ENCODE data around the gene MPHOSPH9.
"Not testable (repeated sequence)": the region's sequence is repeated elsewhere in the genome, so short reads cannot be mapped to it uniquely, and the experiment has no call there.

Gene MPHOSPH9

DNA sequence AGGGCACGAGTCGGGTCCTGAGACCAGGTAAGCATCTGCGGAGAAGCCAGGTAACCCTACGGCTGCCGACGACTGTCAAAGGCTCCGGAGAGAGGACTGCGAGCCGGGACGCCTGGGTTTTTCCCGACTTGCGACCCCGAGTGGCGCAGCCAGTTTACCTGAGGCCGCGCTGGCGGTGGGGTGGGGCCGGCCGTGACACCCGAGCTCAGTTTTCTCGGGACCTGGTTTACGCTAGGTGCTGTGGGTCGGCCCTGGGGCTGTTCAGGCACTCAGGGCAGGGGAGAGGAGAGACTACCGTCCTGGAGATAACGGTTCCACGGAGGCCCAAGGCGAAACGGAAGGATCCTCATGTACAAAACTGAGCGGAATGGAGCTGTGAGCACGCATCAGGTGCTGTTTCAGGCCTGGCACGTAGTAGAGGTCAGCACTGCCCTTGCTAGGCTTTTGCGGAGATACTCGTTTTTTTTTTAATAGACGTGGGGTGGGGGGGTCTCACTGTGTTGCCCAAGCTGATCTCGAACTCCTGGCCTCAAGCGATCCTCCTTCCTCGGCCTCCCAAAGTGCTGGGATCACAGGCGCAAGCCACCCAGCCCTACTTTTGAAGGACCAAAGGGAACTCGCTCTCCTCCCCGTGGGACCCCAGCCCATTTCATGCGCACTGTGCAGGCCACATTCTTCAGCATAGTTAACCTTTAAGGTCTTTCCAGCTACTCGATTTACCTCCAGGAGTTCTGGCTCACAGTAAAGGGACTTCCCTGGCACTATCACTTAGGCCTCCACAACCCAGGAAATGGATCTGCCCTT lies 766 bp upstream of the MPHOSPH9 start:
- H3K4me3 ChIP-seq (ENCODE audit: insufficient read length, low read depth) = peak overlapping the region; percentile 96
- H3K27me3 ChIP-seq (ENCODE audit: insufficient read depth, insufficient read length) = no peaks in the 10 kb centered on the region
- no peaks in the 10 kb centered on the region for H3K9me3 ChIP-seq (ENCODE audit: insufficient read depth, low read length)
- peaks cover 2% of the 10 kb centered on the region for H3K4me1 ChIP-seq (ENCODE audit: insufficient read depth, insufficient read length)
- DNase-seq (ENCODE audit: low read depth, low spot score) = no peak
- H3K9ac ChIP-seq (ENCODE audit: insufficient read length, low read depth) = peak overlapping the region; percentile 97
- TF ChIP-seq SUZ12 (IDR thresholded peaks at IDR 0.05; ENCODE audit: extremely low read depth, insufficient read depth, insufficient read length) (no peak), ZNF274 (IDR thresholded peaks at IDR 0.05; ENCODE audit: low read depth, low read length) (no peak)
- peaks cover 40% of the 10 kb centered on the region for H3K36me3 ChIP-seq (ENCODE audit: insufficient read depth, insufficient read length, low read length)

DNA sequence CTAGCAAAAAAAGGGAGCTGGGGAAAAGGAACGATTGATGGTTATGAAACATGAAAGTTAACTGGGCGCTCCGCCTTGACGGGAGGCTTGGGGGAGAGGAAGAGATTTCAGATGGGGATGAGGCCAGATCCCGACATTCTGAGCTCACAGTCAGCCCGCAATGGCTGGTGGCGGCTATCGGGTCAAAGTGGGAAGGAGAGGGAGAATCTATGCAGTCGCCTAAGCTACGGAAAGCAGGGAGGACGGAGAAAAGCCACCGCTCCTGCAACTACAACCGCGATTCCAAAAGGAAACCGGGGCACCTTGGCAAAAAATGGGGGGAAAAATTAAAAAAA lies 502 bp downstream of the MPHOSPH9 start:
- H3K4me1 ChIP-seq (ENCODE audit: insufficient read depth, insufficient read length) = peaks cover 2% of the 10 kb centered on the region
- peak overlapping the region; percentile 96 for H3K4me3 ChIP-seq (ENCODE audit: insufficient read length, low read depth)
- no peaks in the 10 kb centered on the region for H3K9me3 ChIP-seq (ENCODE audit: insufficient read depth, low read length)
- peaks cover 45% of the 10 kb centered on the region for H3K36me3 ChIP-seq (ENCODE audit: insufficient read depth, insufficient read length, low read length)
- no peak for DNase-seq (ENCODE audit: low read depth, low spot score)
- H3K27me3 ChIP-seq (ENCODE audit: insufficient read depth, insufficient read length) = no peaks in the 10 kb centered on the region
- peak overlapping the region; percentile 93 for H3K9ac ChIP-seq (ENCODE audit: insufficient read length, low read depth)
- TF ChIP-seq ZNF274 (IDR thresholded peaks at IDR 0.05; ENCODE audit: low read depth, low read length) (no peak), YY1 (IDR thresholded peaks at IDR 0.05; ENCODE audit: insufficient read depth, insufficient read length) (no peak), SUZ12 (IDR thresholded peaks at IDR 0.05; ENCODE audit: extremely low read depth, insufficient read depth, insufficient read length) (no peak)

DNA sequence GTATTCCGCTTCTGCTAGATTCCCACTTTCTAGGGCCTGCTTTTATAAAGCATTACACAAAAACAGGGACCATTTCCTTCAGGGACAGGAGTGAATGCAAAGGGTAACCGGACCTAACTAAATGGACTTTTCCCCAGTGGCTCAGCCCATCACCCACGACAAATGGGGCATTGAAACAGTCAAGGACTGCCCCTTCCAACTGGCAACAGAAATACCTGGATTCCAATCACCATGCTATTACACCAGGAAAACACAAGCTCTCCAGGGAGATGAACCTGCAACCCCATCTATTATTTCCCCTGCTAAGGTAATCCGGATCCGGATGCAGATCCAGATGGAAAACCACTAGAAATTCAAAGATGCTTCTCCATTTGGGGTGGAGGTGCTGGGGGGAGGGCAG lies 1.0 kb downstream of the MPHOSPH9 start:
- H3K9ac ChIP-seq (ENCODE audit: insufficient read length, low read depth) = peak overlapping the region; percentile 93
- no peak for TF ChIP-seq YY1 (IDR thresholded peaks at IDR 0.05; ENCODE audit: insufficient read depth, insufficient read length)
- no peak for TF ChIP-seq ZNF274 (IDR thresholded peaks at IDR 0.05; ENCODE audit: low read depth, low read length)
- no peak for TF ChIP-seq SUZ12 (IDR thresholded peaks at IDR 0.05; ENCODE audit: extremely low read depth, insufficient read depth, insufficient read length)
- no peak for DNase-seq (ENCODE audit: low read depth, low spot score)
- H3K27me3 ChIP-seq (ENCODE audit: insufficient read depth, insufficient read length) = no peaks in the 10 kb centered on the region
- H3K4me1 ChIP-seq (ENCODE audit: insufficient read depth, insufficient read length) = peaks cover 2% of the 10 kb centered on the region
- H3K36me3 ChIP-seq (ENCODE audit: insufficient read depth, insufficient read length, low read length) = peaks cover 45% of the 10 kb centered on the region
- no peaks in the 10 kb centered on the region for H3K9me3 ChIP-seq (ENCODE audit: insufficient read depth, low read length)
- peak overlapping the region; percentile 96 for H3K4me3 ChIP-seq (ENCODE audit: insufficient read length, low read depth)

DNA sequence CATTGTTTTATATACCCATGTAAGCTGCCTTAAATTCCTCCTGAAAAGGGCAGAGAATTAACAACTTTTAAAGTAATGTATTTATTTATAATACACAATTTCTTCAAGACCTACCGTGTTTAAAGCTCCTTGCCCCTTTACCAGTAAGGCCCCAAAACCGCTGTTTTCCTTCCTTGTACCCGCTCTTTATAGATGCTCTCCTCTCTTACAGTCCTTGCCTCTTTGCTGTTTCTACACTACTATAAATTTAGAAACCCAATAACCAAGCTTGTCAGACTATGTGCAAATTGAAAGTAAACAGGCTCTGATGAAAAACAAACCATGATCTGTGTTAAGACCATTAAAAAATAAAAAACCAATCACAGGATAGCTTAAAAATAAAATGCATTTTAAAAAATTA lies 3.9 kb downstream of the MPHOSPH9 start:
- peaks cover 48% of the 10 kb centered on the region for H3K36me3 ChIP-seq (ENCODE audit: insufficient read depth, insufficient read length, low read length)
- H3K9ac ChIP-seq (ENCODE audit: insufficient read length, low read depth) = no peak overlapping the region
- no peaks in the 10 kb centered on the region for H3K27me3 ChIP-seq (ENCODE audit: insufficient read depth, insufficient read length)
- DNase-seq (ENCODE audit: low read depth, low spot score) = no peak
- H3K9me3 ChIP-seq (ENCODE audit: insufficient read depth, low read length) = no peaks in the 10 kb centered on the region
- TF ChIP-seq SUZ12 (IDR thresholded peaks at IDR 0.05; ENCODE audit: extremely low read depth, insufficient read depth, insufficient read length) (no peak), YY1 (IDR thresholded peaks at IDR 0.05; ENCODE audit: insufficient read depth, insufficient read length) (no peak)
- H3K4me3 ChIP-seq (ENCODE audit: insufficient read length, low read depth) = no peak overlapping the region
- H3K4me1 ChIP-seq (ENCODE audit: insufficient read depth, insufficient read length) = no peaks in the 10 kb centered on the region

DNA sequence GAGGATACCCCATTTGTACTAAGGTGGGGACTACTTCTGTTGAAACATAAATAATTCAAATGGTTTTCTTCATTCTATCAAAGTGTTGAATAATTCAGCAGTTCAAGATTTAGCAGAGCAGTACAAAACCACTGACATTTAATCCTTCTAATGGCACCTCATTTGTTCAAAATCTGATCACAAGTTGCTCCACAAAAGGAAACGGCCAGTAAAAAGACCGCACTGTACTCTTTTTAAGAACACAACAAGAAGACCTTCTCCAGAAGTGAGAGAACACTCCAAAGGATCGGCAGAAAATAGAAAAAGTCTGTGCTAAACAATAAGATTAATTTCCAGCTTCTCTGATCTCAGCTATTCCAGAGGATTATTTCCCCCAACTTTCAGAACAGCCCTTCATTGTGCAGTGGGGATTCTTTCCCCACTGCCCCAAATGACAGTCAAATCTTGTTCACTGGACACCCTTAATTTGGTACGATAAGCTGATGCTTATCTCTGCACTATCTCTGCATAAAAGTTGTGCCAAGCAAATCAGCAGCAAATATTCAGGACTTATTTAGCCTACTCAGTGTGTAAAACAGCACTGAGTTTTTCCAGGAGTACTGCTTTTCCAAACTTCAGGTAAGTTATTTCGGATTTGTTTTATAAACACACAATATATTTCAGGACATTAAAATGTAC lies 5.2 kb downstream of the MPHOSPH9 start:
- TF ChIP-seq ZNF274 (IDR thresholded peaks at IDR 0.05; ENCODE audit: low read depth, low read length) (no peak), SUZ12 (IDR thresholded peaks at IDR 0.05; ENCODE audit: extremely low read depth, insufficient read depth, insufficient read length) (no peak), YY1 (IDR thresholded peaks at IDR 0.05; ENCODE audit: insufficient read depth, insufficient read length) (no peak)
- no peaks in the 10 kb centered on the region for H3K9me3 ChIP-seq (ENCODE audit: insufficient read depth, low read length)
- H3K27me3 ChIP-seq (ENCODE audit: insufficient read depth, insufficient read length) = no peaks in the 10 kb centered on the region
- no peak overlapping the region for H3K9ac ChIP-seq (ENCODE audit: insufficient read length, low read depth)
- H3K4me1 ChIP-seq (ENCODE audit: insufficient read depth, insufficient read length) = no peaks in the 10 kb centered on the region
- no peak overlapping the region for H3K4me3 ChIP-seq (ENCODE audit: insufficient read length, low read depth)
- H3K36me3 ChIP-seq (ENCODE audit: insufficient read depth, insufficient read length, low read length) = peaks cover 58% of the 10 kb centered on the region
- DNase-seq (ENCODE audit: low read depth, low spot score) = no peak

DNA sequence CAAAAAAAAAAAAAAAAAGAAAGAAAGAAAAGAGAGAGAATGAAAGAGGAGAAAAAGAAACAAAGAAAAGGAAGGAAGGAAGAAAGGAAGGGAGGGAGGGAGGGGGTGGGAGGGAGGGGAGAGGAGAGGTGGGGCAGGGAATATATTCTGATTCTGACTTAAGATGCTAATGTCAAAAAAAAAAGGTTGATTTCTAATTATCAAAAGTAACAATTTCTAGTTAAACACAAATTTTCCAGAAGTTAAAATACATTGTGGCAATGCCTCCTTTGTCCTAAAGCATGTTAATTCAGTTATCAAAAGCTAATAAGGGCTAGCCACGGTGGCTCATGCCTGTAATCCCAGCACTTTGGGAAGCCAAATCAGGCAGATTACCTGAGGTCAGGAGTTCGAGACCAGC lies 7.5 kb downstream of the MPHOSPH9 start:
- Histone ChIP-seq H3K9me3 (ENCODE audit: insufficient read depth, low read length) (no peaks in the 10 kb centered on the region), H3K27me3 (ENCODE audit: insufficient read depth, insufficient read length) (no peaks in the 10 kb centered on the region), H3K36me3 (ENCODE audit: insufficient read depth, insufficient read length, low read length) (peaks cover 74% of the 10 kb centered on the region), H3K4me3 (ENCODE audit: insufficient read length, low read depth) (no peak overlapping the region), H3K4me1 (ENCODE audit: insufficient read depth, insufficient read length) (no peaks in the 10 kb centered on the region), H3K9ac (ENCODE audit: insufficient read length, low read depth) (no peak overlapping the region)
- no peak for DNase-seq (ENCODE audit: low read depth, low spot score)
- TF ChIP-seq ZNF274 (IDR thresholded peaks at IDR 0.05; ENCODE audit: low read depth, low read length) (no peak), YY1 (IDR thresholded peaks at IDR 0.05; ENCODE audit: insufficient read depth, insufficient read length) (no peak), SUZ12 (IDR thresholded peaks at IDR 0.05; ENCODE audit: extremely low read depth, insufficient read depth, insufficient read length) (no peak)

DNA sequence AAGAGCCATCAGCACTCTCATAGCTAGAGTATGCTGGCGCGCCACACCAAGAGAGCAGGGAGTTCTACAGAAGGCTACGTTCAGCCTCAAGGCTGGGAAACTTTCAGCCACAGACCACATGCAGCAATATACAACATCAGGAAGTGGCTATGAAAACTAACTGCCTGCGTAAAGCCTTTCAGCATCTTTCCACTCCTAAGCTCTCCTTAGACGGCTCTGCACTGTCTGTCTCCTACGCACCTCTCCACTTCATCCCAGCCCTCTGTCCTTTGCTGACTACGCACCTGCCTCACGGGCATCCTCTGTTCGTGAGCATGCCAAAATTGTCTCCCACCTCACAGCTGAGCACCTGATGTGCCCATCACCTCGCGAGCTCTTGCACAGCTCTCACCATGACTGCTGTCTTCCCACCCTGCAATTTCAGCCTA lies 9.7 kb downstream of the MPHOSPH9 start:
- Histone ChIP-seq H3K4me3 (ENCODE audit: insufficient read length, low read depth) (no peak overlapping the region), H3K27me3 (ENCODE audit: insufficient read depth, insufficient read length) (no peaks in the 10 kb centered on the region), H3K36me3 (ENCODE audit: insufficient read depth, insufficient read length, low read length) (peaks cover 80% of the 10 kb centered on the region), H3K9ac (ENCODE audit: insufficient read length, low read depth) (no peak overlapping the region), H3K9me3 (ENCODE audit: insufficient read depth, low read length) (no peaks in the 10 kb centered on the region), H3K4me1 (ENCODE audit: insufficient read depth, insufficient read length) (no peaks in the 10 kb centered on the region)
- TF ChIP-seq SUZ12 (IDR thresholded peaks at IDR 0.05; ENCODE audit: extremely low read depth, insufficient read depth, insufficient read length) (no peak), ZNF274 (IDR thresholded peaks at IDR 0.05; ENCODE audit: low read depth, low read length) (no peak), YY1 (IDR thresholded peaks at IDR 0.05; ENCODE audit: insufficient read depth, insufficient read length) (no peak)
- DNase-seq (ENCODE audit: low read depth, low spot score) = no peak

DNA sequence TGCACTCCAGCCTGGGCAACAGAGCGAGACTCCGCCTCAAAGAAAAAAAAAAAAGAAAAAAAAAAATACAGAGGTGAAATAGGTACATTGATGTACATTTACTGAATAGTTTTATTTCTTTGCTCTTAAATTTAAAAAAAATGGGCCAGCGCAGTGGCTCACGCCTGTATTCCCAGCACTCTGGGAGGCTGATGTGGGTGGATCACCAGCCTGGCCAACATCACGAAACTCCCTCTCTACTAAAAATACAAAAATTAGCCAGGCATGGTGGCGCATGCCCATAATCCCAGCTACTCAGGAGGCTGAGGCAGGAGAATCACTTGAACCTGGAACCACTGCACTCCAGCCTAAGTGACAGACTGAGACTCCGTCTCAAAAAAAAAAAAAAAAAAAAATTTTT lies 25.1 kb downstream of the MPHOSPH9 start:
- H3K36me3 ChIP-seq (ENCODE audit: insufficient read depth, insufficient read length, low read length) = peaks cover 63% of the 10 kb centered on the region
- H3K9me3 ChIP-seq (ENCODE audit: insufficient read depth, low read length); H3K27me3 ChIP-seq (ENCODE audit: insufficient read depth, insufficient read length); DNase-seq (ENCODE audit: low read depth, low spot score); H3K4me3 ChIP-seq (ENCODE audit: insufficient read length, low read depth); H3K4me1 ChIP-seq (ENCODE audit: insufficient read depth, insufficient read length); H3K9ac ChIP-seq (ENCODE audit: insufficient read length, low read depth): not testable (repeated sequence)

DNA sequence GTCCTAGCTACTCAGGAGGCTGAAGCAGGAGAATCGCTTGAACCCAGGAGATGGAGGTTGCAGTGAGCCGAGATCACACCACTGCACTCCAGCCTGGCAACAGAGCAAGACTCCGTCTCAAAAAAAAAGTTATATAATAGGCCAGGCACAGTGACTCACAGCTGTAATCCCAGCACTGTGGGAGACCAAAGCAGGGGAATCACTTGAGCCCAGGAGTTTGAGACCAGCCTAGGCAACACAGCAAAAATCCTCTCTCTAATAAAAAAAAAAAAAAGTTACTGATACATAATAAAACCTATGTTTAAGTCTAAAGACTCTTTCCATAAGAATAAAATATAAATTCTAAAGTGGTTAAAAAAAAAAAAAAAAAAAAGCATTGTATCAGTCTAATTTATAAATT lies 26.1 kb downstream of the MPHOSPH9 start:
- not testable (repeated sequence) for H3K9me3 ChIP-seq (ENCODE audit: insufficient read depth, low read length); H3K27me3 ChIP-seq (ENCODE audit: insufficient read depth, insufficient read length); H3K4me1 ChIP-seq (ENCODE audit: insufficient read depth, insufficient read length); DNase-seq (ENCODE audit: low read depth, low spot score); H3K4me3 ChIP-seq (ENCODE audit: insufficient read length, low read depth); H3K9ac ChIP-seq (ENCODE audit: insufficient read length, low read depth)
- H3K36me3 ChIP-seq (ENCODE audit: insufficient read depth, insufficient read length, low read length) = peaks cover 66% of the 10 kb centered on the region
